Natural killer cell treated with Interleukin-12 subunit alpha and Interleukin-12 subunit beta and Interleukin-15 and Interleukin-18, amount 100 ng/mL, for 72 hours (primary cell): ENCODE data around the gene AGAP3. TPM values are rescaled to one million over a fixed set of nuclear protein-coding genes. Genes with fewer than 3 reads are reported as not detected.

Source experiments
- ATAC-seq, 2 donors: fragments of 150-1000 bp; cut with Tn5 transposase in 1 of 2; sonication (Bioruptor Pico), chemical (Tn5 transposase) in 1 of 2; 2 replicates each; pipeline ENCODE4 v1.10.0; 2021
- DNase-seq: peaks from one replicate; pipeline ENCODE4 v3.0.0; 2022; ENCODE audit warnings: low spot score
- H3K27ac Mint-ChIP-seq, 2 donors: 1 replicate in 1 of 2; 2 replicates in 1 of 2; pipeline ENCODE4 v1.8.0; 2022; ENCODE audit warnings: mixed read lengths in 2 of 2, mild to moderate bottlenecking in 1 of 2, moderate library complexity in 1 of 2
- H3K27me3 Mint-ChIP-seq, 2 donors: 1 replicate in 1 of 2; 2 replicates in 1 of 2; pipeline ENCODE4 v1.8.0; 2022; ENCODE audit warnings: mixed read lengths in 2 of 2
- H3K36me3 Mint-ChIP-seq: one replicate; pipeline ENCODE4 v1.8.0; 2022; ENCODE audit warnings: mixed read lengths
- H3K4me1 Mint-ChIP-seq, 2 donors: 1 replicate in 1 of 2; 2 replicates in 1 of 2; pipeline ENCODE4 v1.8.0; 2022; ENCODE audit warnings: low read depth in 2 of 2, mixed read lengths in 2 of 2, mild to moderate bottlenecking in 1 of 2
- H3K4me3 Mint-ChIP-seq: one replicate; pipeline ENCODE4 v1.8.0; 2022; ENCODE audit warnings: mixed read lengths
- H3K9me3 Mint-ChIP-seq: 2 replicates; pipeline ENCODE4 v1.8.0; 2022; ENCODE audit warnings: mixed read lengths
- total RNA-seq, 2 donors: library from RNA; stranded (reverse); gene quantifications; one replicate each; pipeline ENCODE4 v1.2.3, GENCODE V29; 2022

The AGAP3 gene
- total RNA-seq, 2 donors from 2014 or later, result 28.4 to 101 TPM

DNA sequence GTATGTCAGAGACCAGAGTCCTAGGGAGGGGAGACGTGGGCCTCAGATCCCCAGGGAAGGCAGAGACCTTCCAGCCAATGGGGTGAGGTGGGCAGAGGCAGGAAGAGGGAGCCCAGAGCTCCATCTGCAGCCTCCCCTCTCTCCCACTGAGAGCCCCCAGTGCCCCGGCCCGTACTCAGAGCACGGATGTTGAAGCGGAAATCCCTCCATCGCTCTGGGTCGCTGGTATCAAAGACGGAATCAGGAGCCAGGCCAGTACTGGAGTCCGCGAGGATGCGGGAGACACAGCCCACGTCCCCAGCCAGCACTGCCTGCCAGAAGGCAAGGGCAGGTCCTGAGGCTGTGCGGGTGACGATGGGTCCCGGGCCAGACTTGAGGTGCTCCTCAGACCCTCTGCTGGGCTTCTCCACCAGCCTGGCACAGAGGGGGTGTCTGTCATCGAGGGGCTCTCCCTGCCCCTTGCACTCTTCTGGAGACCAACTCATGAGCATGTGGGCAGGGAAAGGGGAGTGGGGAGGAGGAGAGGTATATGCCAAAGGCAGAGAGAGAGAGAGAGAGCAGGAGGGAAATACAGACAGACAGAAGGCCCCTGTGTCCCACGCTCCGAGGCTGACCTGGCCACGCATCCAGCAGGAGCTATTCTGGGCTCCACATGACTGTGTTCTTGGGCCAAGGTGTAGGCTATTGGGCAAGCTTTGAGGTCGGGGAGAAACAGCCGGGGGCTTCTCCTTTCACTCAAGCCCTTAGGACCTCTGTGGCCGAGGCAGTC lies 100.5 kb downstream of the AGAP3 start, which contains the start of gene ASB10:
Gene ASB10 (minus strand): TSS at position 611 of the 769 bp plus-strand sequence. CDS start 120 bp downstream, at position 491.
- Mint-ChIP-seq H3K4me3 (no peak within 1 kb of the TSS), H3K27ac (no peak within 1 kb of the TSS), H3K4me1 (no peaks in the 10 kb centered on the region), H3K36me3 (no peaks in the 10 kb centered on the region), H3K9me3 (no peaks in the 10 kb centered on the region), H3K27me3 (peaks cover 0 to 10% of the 10 kb centered on the region in 2 donors)
- DNase-seq, result no peak
- ATAC-seq, result no peak

DNA sequence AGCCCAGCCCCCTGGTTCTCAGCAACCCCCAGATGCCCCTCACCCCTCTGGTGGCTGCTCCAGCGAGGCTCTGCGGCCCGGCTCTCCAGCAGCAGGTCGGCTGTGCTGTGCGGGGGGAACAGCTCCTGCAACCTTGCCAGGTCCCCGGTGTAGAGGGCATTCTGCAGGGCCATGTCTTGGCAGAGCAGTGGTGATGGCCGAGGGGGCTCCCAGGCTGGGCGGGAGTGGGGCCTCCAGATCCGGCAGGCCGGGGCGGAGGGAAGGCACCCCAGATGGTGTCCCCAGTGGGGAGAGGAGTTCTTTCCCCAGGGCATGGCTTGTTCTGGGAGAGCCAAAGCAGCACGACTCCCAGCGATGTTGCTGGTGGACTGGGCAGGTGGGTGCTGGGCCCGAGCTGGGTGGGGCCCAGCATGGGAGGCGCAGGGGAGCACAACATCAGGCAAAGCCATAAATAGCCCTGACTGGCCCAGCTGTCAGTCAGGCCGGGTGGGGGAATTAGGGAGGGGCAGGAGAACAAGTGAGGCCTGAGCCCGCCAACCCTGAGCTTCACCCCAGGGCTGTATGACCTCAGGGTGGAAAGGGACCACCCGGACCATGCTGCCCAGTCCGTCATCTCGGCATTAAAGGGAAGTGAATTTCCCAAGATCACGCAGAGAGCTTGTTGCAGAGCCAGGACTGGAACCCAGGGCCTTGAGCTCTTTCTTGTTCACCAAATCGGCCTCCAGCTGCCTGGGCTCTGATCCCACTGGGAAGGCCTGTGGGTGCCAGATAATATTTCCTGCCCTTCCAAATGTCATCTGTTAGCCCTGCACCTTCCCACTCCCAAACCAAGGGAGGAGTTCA lies 101.4 kb downstream of the AGAP3 start:
- DNase-seq (no peak), ATAC-seq (peak in 1 of 2 donors; percentile 46)
- peaks cover 0 to 7% of the 10 kb centered on the region in 2 donors for H3K27me3 Mint-ChIP-seq
- H3K4me1 Mint-ChIP-seq, result no peaks in the 10 kb centered on the region
- no peaks in the 10 kb centered on the region for H3K9me3 Mint-ChIP-seq
- H3K27ac Mint-ChIP-seq, result no peak overlapping the region
- no peaks in the 10 kb centered on the region for H3K36me3 Mint-ChIP-seq
- no peak overlapping the region for H3K4me3 Mint-ChIP-seq

DNA sequence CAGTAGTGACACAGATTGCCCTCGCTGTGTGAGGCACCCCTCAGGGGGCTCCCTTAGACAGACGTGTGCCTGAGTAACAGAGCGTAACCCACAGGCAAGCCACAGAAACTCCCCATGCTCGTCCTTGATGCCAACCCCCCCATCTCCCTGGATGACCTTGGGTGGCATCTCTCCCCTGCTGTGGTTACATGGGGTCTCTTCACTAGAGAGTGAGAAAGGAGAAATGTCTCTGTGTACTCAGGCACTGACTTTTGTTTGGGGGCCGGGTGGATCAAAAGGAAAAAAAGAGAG lies 101.9 kb downstream of the AGAP3 start:
- Mint-ChIP-seq H3K4me1 (no peaks in the 10 kb centered on the region), H3K4me3 (no peak overlapping the region), H3K27ac (no peak overlapping the region), H3K36me3 (no peaks in the 10 kb centered on the region), H3K9me3 (no peaks in the 10 kb centered on the region), H3K27me3 (peaks cover 0 to 7% of the 10 kb centered on the region in 2 donors)
- DNase-seq (no peak), ATAC-seq (no peak)

DNA sequence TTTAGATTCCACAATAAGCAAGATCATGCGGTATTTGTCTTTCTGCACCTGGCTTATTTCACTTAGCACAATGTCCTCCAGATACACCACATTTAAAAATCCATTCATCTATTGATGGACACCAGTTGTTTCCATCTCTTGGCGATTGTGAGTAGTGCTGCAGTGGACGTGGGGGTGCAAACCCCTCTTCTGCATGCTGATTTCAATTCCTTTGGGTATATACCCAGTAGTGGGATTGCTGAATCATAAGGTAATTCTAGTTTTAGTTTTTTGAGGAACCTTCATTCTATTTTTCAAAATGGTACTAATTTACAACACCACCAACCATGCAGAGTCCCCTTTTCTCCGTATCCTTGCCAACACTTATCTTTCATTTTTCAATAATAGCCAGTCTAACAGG lies 102.8 kb downstream of the AGAP3 start:
- no peak overlapping the region for H3K4me3 Mint-ChIP-seq
- ATAC-seq (no peak), DNase-seq (no peak)
- H3K36me3 Mint-ChIP-seq, result no peaks in the 10 kb centered on the region
- no peak overlapping the region for H3K27ac Mint-ChIP-seq
- H3K27me3 Mint-ChIP-seq, result peaks cover 0 to 7% of the 10 kb centered on the region in 2 donors
- H3K9me3 Mint-ChIP-seq, result no peaks in the 10 kb centered on the region
- no peaks in the 10 kb centered on the region for H3K4me1 Mint-ChIP-seq

DNA sequence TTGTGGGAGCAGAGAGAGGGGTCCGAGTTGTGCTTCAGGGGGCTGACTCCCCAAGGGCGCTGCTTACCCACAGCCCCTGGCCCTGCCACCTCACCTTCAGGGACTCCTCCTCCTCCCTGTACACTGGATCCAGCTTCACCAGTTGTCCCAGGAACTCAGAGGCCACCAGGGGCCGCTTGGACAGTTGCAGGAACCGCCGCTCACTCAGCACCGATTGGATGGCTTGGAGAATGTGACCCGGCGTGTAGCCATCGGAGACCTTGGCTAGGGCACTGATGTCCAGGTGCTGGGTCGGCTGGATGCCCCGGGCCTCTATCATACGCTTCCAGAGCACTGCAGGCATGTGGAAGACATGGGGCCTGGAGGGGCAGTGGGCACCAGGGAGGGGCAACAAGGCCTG lies 105.3 kb downstream of the AGAP3 start:
- H3K27me3 Mint-ChIP-seq, result peaks cover 6 to 10% of the 10 kb centered on the region in 2 donors

DNA sequence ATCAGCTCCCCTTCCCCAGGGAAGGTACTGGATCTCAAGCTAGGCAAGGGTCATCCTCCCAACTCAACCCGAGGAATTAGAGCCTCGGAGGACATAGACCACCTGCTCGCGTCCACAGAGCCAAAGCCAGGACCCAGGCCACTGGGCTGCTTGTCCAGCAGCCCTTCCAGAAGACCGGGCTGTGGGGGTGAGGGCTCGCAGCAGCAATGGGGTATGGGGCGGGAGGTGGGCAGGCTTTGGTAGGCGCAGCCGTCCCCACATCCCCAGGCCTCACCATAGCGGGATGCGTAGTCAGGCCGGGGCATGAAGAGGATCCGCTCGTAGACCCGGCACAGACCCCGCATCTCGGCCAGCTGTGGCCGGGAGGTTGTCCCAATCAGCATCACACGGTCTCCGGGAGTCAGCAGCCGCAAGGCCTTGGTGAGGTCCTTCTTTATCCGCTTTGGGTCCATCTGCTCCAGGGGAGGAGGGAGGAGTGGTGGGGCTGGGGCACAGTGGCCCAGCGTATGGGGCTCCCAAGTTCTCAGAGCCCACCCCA lies 105.8 kb downstream of the AGAP3 start:
- Mint-ChIP-seq H3K4me3 (no peak overlapping the region), H3K36me3 (no peaks in the 10 kb centered on the region), H3K27ac (no peak overlapping the region), H3K27me3 (peaks cover 6 to 10% of the 10 kb centered on the region in 2 donors), H3K4me1 (peaks cover 0 to 3% of the 10 kb centered on the region in 2 donors), H3K9me3 (no peaks in the 10 kb centered on the region)
- no peak for DNase-seq
- no peak for ATAC-seq

More for the DNA sequence above, 105.3 kb downstream of the AGAP3 start:
- Mint-ChIP-seq H3K9me3 (no peaks in the 10 kb centered on the region), H3K4me3 (no peak overlapping the region), H3K4me1 (peaks cover 0 to 3% of the 10 kb centered on the region in 2 donors), H3K27ac (no peak overlapping the region), H3K36me3 (no peaks in the 10 kb centered on the region)
- ATAC-seq (no peak), DNase-seq (no peak)

DNA sequence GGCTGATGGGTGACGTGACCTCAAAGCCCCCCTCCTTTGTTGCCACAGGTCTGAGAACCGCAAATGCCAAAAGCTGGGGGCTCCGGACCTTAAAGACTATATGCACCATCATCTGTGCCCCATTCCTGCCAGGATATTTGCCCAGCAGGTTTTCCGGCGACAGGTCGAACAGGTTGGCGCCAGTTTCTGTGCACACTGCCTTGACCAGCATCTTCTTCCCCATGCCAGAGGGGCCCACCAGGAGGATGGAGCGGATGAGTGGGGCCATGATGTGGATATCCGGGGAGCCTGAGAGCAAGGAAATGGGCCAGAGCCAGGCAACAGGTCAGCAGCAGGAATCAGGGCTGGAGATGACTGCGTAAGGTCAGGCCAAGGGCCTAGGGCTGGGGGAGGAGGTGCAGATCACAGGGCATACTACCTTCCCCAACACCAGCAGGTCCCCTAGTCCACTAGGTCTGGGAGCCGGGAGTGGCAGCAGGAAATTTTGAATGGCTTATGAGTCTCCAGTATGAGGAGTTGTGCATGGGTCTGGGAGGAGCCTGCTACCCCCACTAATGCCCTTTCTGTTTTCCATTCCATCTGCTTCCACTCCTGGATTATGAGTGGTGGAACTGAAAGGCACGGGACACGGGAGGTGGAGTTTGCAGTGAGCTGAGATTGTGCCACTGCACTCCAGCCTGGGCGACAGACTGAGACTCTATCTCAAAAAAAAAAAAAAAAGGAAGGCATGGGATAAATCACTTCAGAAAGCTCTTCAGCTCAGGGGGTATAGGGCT lies 107.1 kb downstream of the AGAP3 start:
- Mint-ChIP-seq H3K27ac (no peak overlapping the region), H3K4me1 (peaks cover 0 to 3% of the 10 kb centered on the region in 2 donors), H3K9me3 (no peaks in the 10 kb centered on the region), H3K27me3 (peaks cover 6 to 7% of the 10 kb centered on the region in 2 donors), H3K36me3 (no peaks in the 10 kb centered on the region), H3K4me3 (no peak overlapping the region)
- DNase-seq (no peak), ATAC-seq (no peak)

Other genes starting within 250 kb of the AGAP3 start
- not detected for gene AOC1, start 234.0 kb upstream of the AGAP3 start, total RNA-seq
- under 1 TPM in 1 of 2 donors, not detected in 1; 0.22 TPM for gene KCNH2, start 108.2 kb upstream of the AGAP3 start, total RNA-seq
- gene NOS3, start 95.5 kb upstream of the AGAP3 start, total RNA-seq, result 1 to 10 TPM; 1.2 to 8.0 TPM
- gene ATG9B, start 62.0 kb upstream of the AGAP3 start, total RNA-seq, result 1 to 10 TPM; 2.5 to 2.7 TPM
- gene ABCB8, start 58.0 kb upstream of the AGAP3 start, total RNA-seq, result 10 to 100 TPM; 43.1 to 82.8 TPM
- gene ASIC3, start 37.9 kb upstream of the AGAP3 start, total RNA-seq, result 1 to 10 TPM; 2.8 to 4.7 TPM
- gene CDK5, start 28.6 kb upstream of the AGAP3 start, total RNA-seq, result 10 to 100 TPM; 12.5 to 16.2 TPM
- 100 to 1,000 TPM; 117 to 195 TPM for gene SLC4A2, start 26.9 kb upstream of the AGAP3 start, total RNA-seq
- gene FASTK, start 5.7 kb upstream of the AGAP3 start, total RNA-seq, result 100 to 1,000 TPM in 1 of 2 donors, 10 to 100 TPM in 1; 84.4 to 131 TPM
- 10 to 100 TPM; 65.5 to 73.1 TPM for gene TMUB1, start 3.0 kb upstream of the AGAP3 start, total RNA-seq
- gene GBX1, start 81.2 kb downstream of the AGAP3 start, total RNA-seq, result not detected
- not detected for gene ASB10, start 100.8 kb downstream of the AGAP3 start, total RNA-seq
- gene H2BK1, start 124.0 kb downstream of the AGAP3 start, total RNA-seq, result not detected
- 100 to 1,000 TPM in 1 of 2 donors, 10 to 100 TPM in 1; 68.4 to 118 TPM for gene ABCF2, start 140.7 kb downstream of the AGAP3 start, total RNA-seq
- gene CHPF2, start 146.0 kb downstream of the AGAP3 start, total RNA-seq, result 10 to 100 TPM; 54.6 to 67.6 TPM
- gene SMARCD3, start 162.2 kb downstream of the AGAP3 start, total RNA-seq, result 1 to 10 TPM in 1 of 2 donors, under 1 TPM in 1; 0.93 to 1.2 TPM